Neural cell (in vitro differentiated cells): Measurements from ENCODE around the gene DYRK2. TPM values are rescaled to one million over a fixed set of nuclear protein-coding genes. Genes with fewer than 3 reads are reported as not detected.

Experiments used
- H2AFZ ChIP-seq: fragments of 200-600, 300-800 bp; sonication (generic), shearing (Covaris generic); 2 replicates; pipeline ENCODE4 v1.6.0; 2014; ENCODE audit warnings: low read depth, mild to moderate bottlenecking, antibody characterized with exemption, low read length, moderate library complexity
- H3F3A ChIP-seq: fragments of 200-600 bp; shearing (Covaris generic); 2 replicates; pipeline ENCODE4 v1.6.1; 2016; ENCODE audit warnings: mild to moderate bottlenecking, moderate library complexity, mixed read lengths, antibody characterized with exemption, low read length; ENCODE audit not compliant: insufficient read depth, poor library complexity, severe bottlenecking
- H3K27ac ChIP-seq: fragments of 200-600, 300-800 bp; sonication (generic), shearing (Covaris generic); 2 replicates; pipeline ENCODE4 v1.5.1; 2014; ENCODE audit warnings: mild to moderate bottlenecking, low read length, moderate library complexity
- H3K27me3 ChIP-seq: fragments of 300-800, 200-600 bp; sonication (generic), shearing (Covaris generic); 2 replicates; pipeline ENCODE4 v1.6.0; 2014; ENCODE audit warnings: mild to moderate bottlenecking, low read depth, low read length, moderate library complexity; ENCODE audit not compliant: insufficient read depth
- H3K36me3 ChIP-seq: fragments of 300-800, 200-600 bp; sonication (generic), shearing (Covaris generic); 2 replicates; pipeline ENCODE4 v1.5.1; 2014; ENCODE audit warnings: mild to moderate bottlenecking, antibody characterized with exemption, low read length, moderate library complexity; ENCODE audit not compliant: insufficient read depth
- H3K4me2 ChIP-seq: fragments of 300-800, 200-600 bp; sonication (generic), shearing (Covaris generic); 2 replicates; pipeline ENCODE4 v1.6.0; 2014; ENCODE audit warnings: mild to moderate bottlenecking, low read length
- H3K4me3 ChIP-seq: fragments of 300-800, 200-600 bp; sonication (generic), shearing (Covaris generic); 2 replicates; pipeline ENCODE4 v1.5.1; 2014; ENCODE audit warnings: mild to moderate bottlenecking, low read length, moderate library complexity
- H3K79me2 ChIP-seq: fragments of 200-600 bp; shearing (Covaris generic); replicated peaks from 2 replicates; pipeline ENCODE4 v1.6.0; 2014; ENCODE audit warnings: mild to moderate bottlenecking, low read length, moderate library complexity; ENCODE audit not compliant: insufficient read depth
- H3K9ac ChIP-seq: fragments of 300-800, 200-600 bp; sonication (generic), shearing (Covaris generic); 2 replicates; pipeline ENCODE4 v1.6.1; 2016; ENCODE audit warnings: mild to moderate bottlenecking, low read length, mixed read lengths
- H3K9me2 ChIP-seq: fragments of 200-600 bp; shearing (Covaris generic); 2 replicates; pipeline ENCODE4 v1.6.1; 2016; ENCODE audit warnings: mild to moderate bottlenecking, low read length, mixed read lengths; ENCODE audit not compliant: insufficient read depth
- H3K9me3 ChIP-seq: fragments of 200-600, 300-800 bp; sonication (generic), shearing (Covaris generic); 2 replicates; pipeline ENCODE4 v1.6.1; 2016; ENCODE audit warnings: mild to moderate bottlenecking, mixed run types, low read length, moderate library complexity, mixed read lengths
- H4K20me1 ChIP-seq: fragments of 200-600 bp; shearing (Covaris generic); 2 replicates; pipeline ENCODE4 v1.6.1; 2016; ENCODE audit warnings: mild to moderate bottlenecking, mixed run types; ENCODE audit not compliant: insufficient read depth
- CTCF ChIP-seq: fragments of 450-650 bp; IDR thresholded peaks from 2 replicates; pipeline ENCODE4 v1.5.1; 2014; ENCODE audit warnings: antibody characterized with exemption, mild to moderate bottlenecking, moderate library complexity; ENCODE audit not compliant: poor library complexity, severe bottlenecking
- EP300 ChIP-seq: fragments of 450-650 bp; conservative IDR thresholded peaks from 2 replicates; pipeline ENCODE4 v1.6.1; 2014; ENCODE audit warnings: antibody characterized with exemption, mild to moderate bottlenecking, moderate library complexity; ENCODE audit not compliant: poor library complexity, severe bottlenecking
- EZH2 ChIP-seq: fragments of 200-600, 300-800 bp; shearing (Covaris generic), sonication (generic); IDR thresholded peaks from 2 replicates; pipeline ENCODE4 v1.6.1; 2014; ENCODE audit warnings: antibody characterized with exemption, low read length, borderline replicate concordance, mild to moderate bottlenecking; ENCODE audit not compliant: insufficient read depth, poor library complexity, severe bottlenecking
- MXI1 ChIP-seq: fragments of 450-650 bp; conservative IDR thresholded peaks from 2 replicates; pipeline ENCODE4 v1.6.1; 2014; ENCODE audit warnings: antibody characterized with exemption, mild to moderate bottlenecking; ENCODE audit not compliant: poor library complexity, severe bottlenecking
- POLR2AphosphoS5 ChIP-seq: IDR thresholded peaks from 2 replicates; pipeline ENCODE4 v1.6.1; 2012
- RAD21 ChIP-seq: fragments of 450-650 bp; conservative IDR thresholded peaks from 2 replicates; pipeline ENCODE4 v1.6.1; 2014; ENCODE audit warnings: antibody characterized with exemption, mild to moderate bottlenecking, moderate library complexity
- SMC3 ChIP-seq: fragments of 450-650 bp; conservative IDR thresholded peaks from 2 replicates; pipeline ENCODE4 v1.6.1; 2014; ENCODE audit warnings: antibody characterized with exemption, mild to moderate bottlenecking, moderate library complexity; ENCODE audit not compliant: poor library complexity
- TAF1 ChIP-seq: IDR thresholded peaks from 2 replicates; pipeline ENCODE4 v1.6.1; 2012; ENCODE audit warnings: low read depth
- polyA plus RNA-seq: library from polyadenylated mRNA; depleted of rRNA; stranded (reverse); fragments of >200 nt; gene quantifications from 2 replicates; pipeline ENCODE4 v1.2.3, GENCODE V29; 2014
- TF ChIP-seq, protein P1 (sequence below): IDR thresholded peaks from 2 replicates; pipeline ENCODE4 v1.6.1; 2012; ENCODE audit warnings: borderline replicate concordance

The DYRK2 gene
- polyA plus RNA-seq, 1 donor from 2014 or later: 50.6 TPM

- Histone ChIP-seq H4K20me1 (peaks cover 14% of the 10 kb centered on the region), H3F3A (no peaks in the 10 kb centered on the region), H3K27me3 (no peaks in the 10 kb centered on the region), H3K36me3 (peaks cover 27% of the 10 kb centered on the region), H3K9ac (no peak overlapping the region), H3K4me2 (no peak overlapping the region), H3K4me3 (no peak overlapping the region), H2AFZ (no peak overlapping the region), H3K27ac (no peak overlapping the region), H3K9me3 (no peaks in the 10 kb centered on the region), H3K79me2 (peaks cover 83% of the 10 kb centered on the region), H3K9me2 (no peaks in the 10 kb centered on the region)
- no peak for TF ChIP-seq CTCF
- no peak for TF ChIP-seq SMC3
- TF ChIP-seq MXI1: no peak
- TF ChIP-seq, protein P1, sequence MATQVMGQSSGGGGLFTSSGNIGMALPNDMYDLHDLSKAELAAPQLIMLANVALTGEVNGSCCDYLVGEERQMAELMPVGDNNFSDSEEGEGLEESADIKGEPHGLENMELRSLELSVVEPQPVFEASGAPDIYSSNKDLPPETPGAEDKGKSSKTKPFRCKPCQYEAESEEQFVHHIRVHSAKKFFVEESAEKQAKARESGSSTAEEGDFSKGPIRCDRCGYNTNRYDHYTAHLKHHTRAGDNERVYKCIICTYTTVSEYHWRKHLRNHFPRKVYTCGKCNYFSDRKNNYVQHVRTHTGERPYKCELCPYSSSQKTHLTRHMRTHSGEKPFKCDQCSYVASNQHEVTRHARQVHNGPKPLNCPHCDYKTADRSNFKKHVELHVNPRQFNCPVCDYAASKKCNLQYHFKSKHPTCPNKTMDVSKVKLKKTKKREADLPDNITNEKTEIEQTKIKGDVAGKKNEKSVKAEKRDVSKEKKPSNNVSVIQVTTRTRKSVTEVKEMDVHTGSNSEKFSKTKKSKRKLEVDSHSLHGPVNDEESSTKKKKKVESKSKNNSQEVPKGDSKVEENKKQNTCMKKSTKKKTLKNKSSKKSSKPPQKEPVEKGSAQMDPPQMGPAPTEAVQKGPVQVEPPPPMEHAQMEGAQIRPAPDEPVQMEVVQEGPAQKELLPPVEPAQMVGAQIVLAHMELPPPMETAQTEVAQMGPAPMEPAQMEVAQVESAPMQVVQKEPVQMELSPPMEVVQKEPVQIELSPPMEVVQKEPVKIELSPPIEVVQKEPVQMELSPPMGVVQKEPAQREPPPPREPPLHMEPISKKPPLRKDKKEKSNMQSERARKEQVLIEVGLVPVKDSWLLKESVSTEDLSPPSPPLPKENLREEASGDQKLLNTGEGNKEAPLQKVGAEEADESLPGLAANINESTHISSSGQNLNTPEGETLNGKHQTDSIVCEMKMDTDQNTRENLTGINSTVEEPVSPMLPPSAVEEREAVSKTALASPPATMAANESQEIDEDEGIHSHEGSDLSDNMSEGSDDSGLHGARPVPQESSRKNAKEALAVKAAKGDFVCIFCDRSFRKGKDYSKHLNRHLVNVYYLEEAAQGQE: no peak
- TF ChIP-seq RAD21: no peak
- no peak for TF ChIP-seq EP300
- no peak for TF ChIP-seq TAF1
- TF ChIP-seq POLR2AphosphoS5: no peak
- no peak for TF ChIP-seq EZH2
Measured at GRCh38 chr12:67659292-67659691, 10.7 kb downstream of the DYRK2 start.

GRCh38 chr12:67661311-67662021 is 12.9 kb downstream of the DYRK2 start:
- no peak overlapping the region for H3K4me2 ChIP-seq

More at GRCh38 chr12:67661311-67662021, 12.9 kb downstream of the DYRK2 start:
- Histone ChIP-seq H3K4me3 (no peak overlapping the region), H3K9me3 (no peaks in the 10 kb centered on the region), H3K9ac (no peak overlapping the region), H3K9me2 (no peaks in the 10 kb centered on the region), H3K27me3 (no peaks in the 10 kb centered on the region), H4K20me1 (peaks cover 10% of the 10 kb centered on the region), H3K36me3 (peaks cover 22% of the 10 kb centered on the region), H3K27ac (no peak overlapping the region), H2AFZ (no peak overlapping the region), H3F3A (no peaks in the 10 kb centered on the region), H3K79me2 (peaks cover 62% of the 10 kb centered on the region)
- TF ChIP-seq POLR2AphosphoS5: no peak
- no peak for TF ChIP-seq RAD21
